H1 (cell line): ENCODE data around the gene FXN. TPM values are rescaled to one million over a fixed set of nuclear protein-coding genes. Genes with fewer than 3 reads are reported as not detected.

Source experiments
- SIN3A ChIP-seq, 2 experiments: IDR thresholded peaks in 1 of 2; conservative IDR thresholded peaks in 1 of 2; 2 replicates each; pipeline ENCODE4 v1.6.1; 2011 to 2012; ENCODE audit warnings: low read length in 2 of 2, improper control_type of control experiment in 1 of 2, low read depth in 1 of 2, mild to moderate bottlenecking in 1 of 2
- TBP ChIP-seq: IDR thresholded peaks from 2 replicates; pipeline ENCODE4 v1.6.1; 2011; ENCODE audit warnings: low read depth, low read length, improper control_type of control experiment
- TCF12 ChIP-seq: IDR thresholded peaks from 2 replicates; pipeline ENCODE4 v1.6.1; 2011; ENCODE audit warnings: low read depth, mild to moderate bottlenecking, low read length
- TEAD4 ChIP-seq: IDR thresholded peaks from 2 replicates; pipeline ENCODE4 v1.6.1; 2012; ENCODE audit warnings: low read depth, low read length, inconsistent platforms, mixed read lengths
- polyA plus RNA-seq, 7 experiments: library from polyadenylated mRNA; depleted of rRNA in 3 of 7; stranded (reverse) in 5 of 7; unstranded in 2 of 7; fragments of >200 nt in 5 of 7; fragments of 200-250 nt in 2 of 7; gene quantifications; 1 replicate in 5 of 7; 2 replicates in 1 of 7; 4 replicates in 1 of 7; pipeline versions ENCODE4 v1.2.1 to v1.2.3, GENCODE V29; 2011 to 2013; ENCODE audit warnings: missing spikeins in 2 of 7, mixed read lengths in 2 of 7
- total RNA-seq: library from RNA; stranded (reverse); fragmentation: NEBNext Ultra II Directional; extraction: Animal tissue kit (Norgen Biotek cat#: 25700); gene quantifications from 2 replicates; pipeline ENCODE4 v1.2.1, GENCODE V29; 2021
- TF ChIP-seq, protein P1 (sequence below): IDR thresholded peaks from 2 replicates; pipeline ENCODE4 v1.6.1; 2012; ENCODE audit warnings: inconsistent platforms

Gene FXN
- total and polyA plus RNA-seq, 2 of the 8 experiments (the other 6 are each of a cell fraction or from before 2014, with no cell fraction given): 34.2 to 37.5 TPM

DNA sequence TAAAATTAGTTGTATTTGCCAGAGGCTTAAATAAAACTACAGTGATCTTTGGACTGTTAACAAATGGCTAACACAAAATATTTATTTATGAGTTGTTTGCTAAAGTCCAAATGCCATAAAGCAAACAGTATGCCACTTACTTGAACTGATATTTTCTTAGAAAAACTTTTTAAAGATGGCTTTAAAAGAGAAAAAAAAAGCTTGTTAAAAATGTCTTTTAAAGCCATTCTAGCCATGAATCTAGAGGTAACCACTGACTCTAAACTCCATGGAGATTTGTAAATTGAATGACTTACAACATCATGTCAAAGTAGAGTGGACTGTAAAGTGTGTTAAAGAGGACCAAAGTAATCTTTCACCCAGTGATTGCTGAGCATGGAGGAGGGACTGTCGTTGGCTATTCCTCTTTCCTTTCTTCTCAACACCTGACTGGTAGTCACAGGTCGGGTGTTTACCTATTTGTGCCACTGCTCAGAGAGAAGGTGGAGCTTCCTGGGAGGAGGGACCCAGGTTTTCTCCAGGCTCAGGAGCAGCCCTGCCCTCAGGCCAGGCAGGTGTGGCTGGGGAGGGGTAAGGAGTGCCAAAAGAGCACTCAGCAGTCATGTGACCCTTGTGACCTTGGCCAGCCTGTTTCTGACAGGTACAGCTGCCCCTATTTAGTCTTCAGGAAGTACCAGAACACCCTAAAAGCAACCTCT, 69.4 kb downstream of the FXN start (continued):
- TF ChIP-seq, protein P1, sequence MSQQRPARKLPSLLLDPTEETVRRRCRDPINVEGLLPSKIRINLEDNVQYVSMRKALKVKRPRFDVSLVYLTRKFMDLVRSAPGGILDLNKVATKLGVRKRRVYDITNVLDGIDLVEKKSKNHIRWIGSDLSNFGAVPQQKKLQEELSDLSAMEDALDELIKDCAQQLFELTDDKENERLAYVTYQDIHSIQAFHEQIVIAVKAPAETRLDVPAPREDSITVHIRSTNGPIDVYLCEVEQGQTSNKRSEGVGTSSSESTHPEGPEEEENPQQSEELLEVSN: no peak
- TF ChIP-seq TEAD4: no peak
- 0 out of 2 replicates have a peak, but pooled peaks have one; percentile 29 for TF ChIP-seq TCF12
- peak; percentile 24 to 31; a peak in 1 of 4 replicates for TF ChIP-seq SIN3A (conservative IDR thresholded peaks at IDR 0.05 in 1 of 2, IDR thresholded peaks at IDR 0.05 in 1 of 2; ENCODE audit: low read depth in 1 of 2, low read length in 2 of 2)
- TF ChIP-seq TBP: peak; percentile 73; the same call in 1 of the 2 replicates
- TF ChIP-seq, all 59 proteins: peak for 9
